ENCODE results near the gene PRPF6. TPM values are rescaled to one million over a fixed set of nuclear protein-coding genes. Genes with fewer than 3 reads are reported as not detected.

PRPF6 gene
- total and polyA plus RNA-seq, 9 donors = 46.5 to 84.9 (median 69.7) TPM

DNA sequence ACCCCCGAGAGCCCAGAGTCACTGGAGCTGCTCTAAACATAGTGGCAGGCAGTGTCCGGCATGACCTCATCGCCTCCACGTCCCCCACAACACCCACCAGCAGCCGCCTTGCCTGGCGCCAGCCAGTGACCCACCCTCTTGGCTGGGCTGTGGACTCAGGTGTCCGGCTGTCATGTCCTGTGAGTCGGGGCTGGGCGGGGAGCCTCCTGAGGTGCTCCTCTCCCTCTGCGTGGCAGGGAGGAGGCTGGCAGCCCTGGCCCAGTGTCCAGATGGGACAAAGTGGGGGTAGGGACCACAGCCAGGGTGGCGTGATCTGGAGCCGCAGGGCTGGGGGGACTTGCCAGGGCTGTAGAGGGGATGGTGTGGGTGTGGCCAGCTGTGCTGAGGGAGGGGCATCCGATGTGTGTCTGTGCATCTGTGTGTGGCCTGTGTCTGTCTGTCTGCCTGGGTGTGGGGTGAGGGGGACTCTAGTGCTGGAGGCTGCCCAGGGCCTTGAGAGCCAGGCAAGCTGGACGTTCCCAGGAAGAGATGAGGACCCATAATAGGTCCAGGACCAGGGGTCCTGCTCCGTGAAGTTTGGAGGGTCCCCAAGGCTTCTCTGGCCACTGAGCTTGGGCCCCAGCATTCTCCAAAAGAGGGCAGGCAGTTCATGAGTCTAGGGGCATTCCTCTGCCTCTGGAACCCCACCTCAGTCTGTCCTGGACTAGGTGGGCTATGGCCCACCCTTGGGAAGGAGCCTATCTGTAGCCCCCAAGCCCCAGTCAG, 70.8 kb downstream of the PRPF6 start:
- TF ChIP-seq EP300 (IDR thresholded peaks at IDR 0.05) = no peak
- TF ChIP-seq, protein P1, sequence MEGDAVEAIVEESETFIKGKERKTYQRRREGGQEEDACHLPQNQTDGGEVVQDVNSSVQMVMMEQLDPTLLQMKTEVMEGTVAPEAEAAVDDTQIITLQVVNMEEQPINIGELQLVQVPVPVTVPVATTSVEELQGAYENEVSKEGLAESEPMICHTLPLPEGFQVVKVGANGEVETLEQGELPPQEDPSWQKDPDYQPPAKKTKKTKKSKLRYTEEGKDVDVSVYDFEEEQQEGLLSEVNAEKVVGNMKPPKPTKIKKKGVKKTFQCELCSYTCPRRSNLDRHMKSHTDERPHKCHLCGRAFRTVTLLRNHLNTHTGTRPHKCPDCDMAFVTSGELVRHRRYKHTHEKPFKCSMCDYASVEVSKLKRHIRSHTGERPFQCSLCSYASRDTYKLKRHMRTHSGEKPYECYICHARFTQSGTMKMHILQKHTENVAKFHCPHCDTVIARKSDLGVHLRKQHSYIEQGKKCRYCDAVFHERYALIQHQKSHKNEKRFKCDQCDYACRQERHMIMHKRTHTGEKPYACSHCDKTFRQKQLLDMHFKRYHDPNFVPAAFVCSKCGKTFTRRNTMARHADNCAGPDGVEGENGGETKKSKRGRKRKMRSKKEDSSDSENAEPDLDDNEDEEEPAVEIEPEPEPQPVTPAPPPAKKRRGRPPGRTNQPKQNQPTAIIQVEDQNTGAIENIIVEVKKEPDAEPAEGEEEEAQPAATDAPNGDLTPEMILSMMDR (IDR thresholded peaks at IDR 0.05) = no peak
- TF ChIP-seq POLR2A (IDR thresholded peaks at IDR 0.05) = no peak
- peaks cover 7% of the 10 kb centered on the region for H3K27me3 ChIP-seq
- no peak overlapping the region for H3K4me3 ChIP-seq
- intact Hi-C loops (cut with DNase I) = no loop called here
- 70 to 78% (median 75%) methylated on average over 15 of the region's 15 CpGs for whole genome bisulfite sequencing, 3 donors
- H3K27ac ChIP-seq = no peak overlapping the region
- no peaks in the 10 kb centered on the region for H3K36me3 ChIP-seq
- H3K9me3 ChIP-seq = no peaks in the 10 kb centered on the region
- peaks cover 2% of the 10 kb centered on the region for H3K4me1 ChIP-seq (ENCODE audit: insufficient read depth)
- DNase-seq = peak in 1 of 5 donors; percentile 49

DNA sequence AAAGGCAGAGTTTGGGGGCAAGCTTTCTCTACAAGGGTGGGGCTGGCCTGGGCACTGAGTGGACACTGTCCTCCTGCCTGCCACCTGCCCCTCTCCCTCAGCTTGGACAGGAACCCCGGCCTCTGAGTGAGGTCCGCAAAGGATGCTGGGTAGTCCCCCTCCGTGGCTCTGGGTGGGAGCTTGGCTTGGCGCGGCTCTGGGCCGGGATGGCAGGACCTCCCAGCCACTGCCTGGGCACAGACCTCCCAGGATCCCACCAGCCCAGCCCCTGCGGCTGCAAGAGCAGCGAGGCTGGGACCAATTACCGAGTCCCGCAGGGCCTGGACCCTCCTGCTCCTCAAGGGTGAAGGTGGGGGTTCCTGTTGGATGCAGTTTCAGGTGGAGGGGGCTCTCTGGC, 71.4 kb downstream of the PRPF6 start:
- TF ChIP-seq, protein P1 (IDR thresholded peaks at IDR 0.05) = no peak
- TF ChIP-seq EP300 (IDR thresholded peaks at IDR 0.05) = no peak
- TF ChIP-seq POLR2A (IDR thresholded peaks at IDR 0.05) = no peak
- peaks cover 7% of the 10 kb centered on the region for H3K27me3 ChIP-seq
- WGBS, 3 donors = 67 to 85% (median 75%) methylated on average over 10 of the region's 10 CpGs

DNA sequence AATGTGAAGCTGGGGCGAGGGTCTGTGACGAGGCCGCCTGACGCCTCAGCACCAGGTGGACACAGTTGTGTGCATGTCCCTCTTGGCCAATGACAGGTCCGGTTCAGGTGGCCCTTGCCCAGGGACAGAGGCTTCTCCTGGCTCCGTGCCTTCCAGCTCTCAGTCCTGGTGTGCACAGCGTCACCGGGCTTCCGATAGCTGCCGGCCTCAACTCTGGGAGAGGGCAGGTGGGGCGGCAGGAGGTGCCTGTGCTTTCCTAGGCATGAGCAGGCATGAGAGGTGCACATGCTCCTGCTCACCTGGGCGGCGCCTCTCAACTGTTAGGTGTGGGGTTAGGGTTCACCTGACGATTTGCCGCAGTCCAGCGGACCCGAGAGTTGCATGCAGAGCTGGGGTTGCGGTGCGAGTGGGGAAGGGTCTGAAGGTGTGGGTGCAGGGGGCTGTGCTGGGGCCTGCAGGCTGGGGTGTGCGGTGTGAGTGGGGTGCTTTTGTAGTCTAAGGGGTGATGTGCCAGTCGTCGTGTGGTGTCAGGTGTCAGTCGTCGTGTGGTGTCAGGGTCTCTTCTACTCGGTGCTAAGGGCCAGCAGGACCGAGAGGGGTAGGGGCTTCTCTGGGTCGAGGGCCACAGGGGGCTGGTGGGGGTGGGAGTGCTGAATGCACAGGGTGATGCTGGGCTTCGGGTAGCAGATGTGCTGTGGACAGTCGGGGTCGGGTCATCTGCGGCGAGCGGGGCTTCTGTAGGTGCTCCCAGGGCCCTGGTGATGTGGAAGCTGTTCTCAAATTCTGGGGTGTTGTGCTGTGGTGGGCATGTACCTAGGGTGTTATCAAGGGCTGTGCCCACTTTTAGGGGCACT, 72.3 kb downstream of the PRPF6 start:
- Histone ChIP-seq H3K4me1 (ENCODE audit: insufficient read depth) (peaks cover 2% of the 10 kb centered on the region), H3K27ac (no peak overlapping the region), H3K36me3 (no peaks in the 10 kb centered on the region), H3K4me3 (no peak overlapping the region), H3K27me3 (peaks cover 3% of the 10 kb centered on the region), H3K9me3 (no peaks in the 10 kb centered on the region)
- WGBS, 3 donors = 76 to 82% (median 80%) methylated on average over 33 of the region's 33 CpGs
- TF ChIP-seq EP300 (IDR thresholded peaks at IDR 0.05) (no peak), POLR2A (IDR thresholded peaks at IDR 0.05) (no peak)
- TF ChIP-seq, protein P1 (IDR thresholded peaks at IDR 0.05) = no peak
- DNase-seq = no peak
- intact Hi-C loops (cut with DNase I) = no loop called here

More for the DNA sequence above, 71.4 kb downstream of the PRPF6 start:
- H3K27ac ChIP-seq = no peak overlapping the region
- H3K9me3 ChIP-seq = no peaks in the 10 kb centered on the region
- intact Hi-C loops (cut with DNase I) = no loop called here
- DNase-seq = no peak
- H3K4me3 ChIP-seq = no peak overlapping the region
- peaks cover 2% of the 10 kb centered on the region for H3K4me1 ChIP-seq (ENCODE audit: insufficient read depth)
- H3K36me3 ChIP-seq = no peaks in the 10 kb centered on the region

DNA sequence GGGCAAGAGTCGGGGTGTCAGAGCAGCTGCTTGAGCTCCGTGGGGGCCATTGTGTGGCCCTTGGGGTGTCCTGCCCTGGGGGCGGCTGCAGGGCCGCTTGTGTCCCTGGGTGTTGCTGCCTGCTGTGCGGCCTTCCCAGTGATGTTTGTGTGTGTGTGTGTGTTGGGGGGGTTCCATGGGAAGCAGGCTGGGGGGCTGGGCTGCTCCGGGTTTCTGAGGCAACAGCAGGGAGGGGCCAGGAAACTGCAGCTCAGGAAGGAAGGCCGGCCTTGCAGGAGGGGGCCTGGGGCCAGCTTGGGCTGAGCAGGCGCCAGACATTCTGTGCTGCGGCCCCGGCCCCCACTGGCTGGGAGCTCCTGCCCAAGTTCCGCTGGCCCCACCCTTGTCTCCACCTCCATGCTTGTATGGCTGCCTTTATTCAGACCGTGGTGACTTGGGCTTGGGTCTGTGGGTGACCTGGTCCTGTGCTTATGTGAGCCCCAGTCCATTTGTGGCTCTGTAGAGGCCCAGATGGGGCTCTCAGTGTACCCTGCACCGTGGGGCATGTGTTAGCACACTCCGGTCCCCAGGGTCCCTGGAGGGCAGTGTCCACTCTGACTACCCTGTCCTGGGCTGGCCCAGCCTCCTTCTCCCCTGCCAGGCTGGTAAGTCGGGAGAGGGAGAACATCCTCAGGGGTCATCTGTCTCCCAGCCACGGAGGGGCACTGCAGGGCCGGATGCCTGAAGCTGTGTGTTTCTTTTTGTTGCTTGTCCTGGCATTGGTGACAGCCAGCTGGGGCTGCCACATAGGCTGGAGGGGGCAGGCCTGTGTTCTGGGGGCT, 73.1 kb downstream of the PRPF6 start:
- peaks cover 2% of the 10 kb centered on the region for H3K4me1 ChIP-seq (ENCODE audit: insufficient read depth)
- no peak overlapping the region for H3K4me3 ChIP-seq
- H3K27ac ChIP-seq = no peak overlapping the region
- peak in 1 of 5 donors; percentile 45 for DNase-seq
- intact Hi-C loops (cut with DNase I) = no loop called here
- H3K27me3 ChIP-seq = peaks cover 3% of the 10 kb centered on the region
- TF ChIP-seq EP300 (IDR thresholded peaks at IDR 0.05) = no peak
- TF ChIP-seq, protein P1 (IDR thresholded peaks at IDR 0.05) = no peak
- TF ChIP-seq POLR2A (IDR thresholded peaks at IDR 0.05) = no peak
- 25 to 32% (median 31%) methylated on average over 17 of the region's 17 CpGs for WGBS, 3 donors
- H3K36me3 ChIP-seq = no peaks in the 10 kb centered on the region
- H3K9me3 ChIP-seq = no peaks in the 10 kb centered on the region
